ENCODE data around the gene SS18L1. TPM values are rescaled to one million over a fixed set of nuclear protein-coding genes. Genes with fewer than 3 reads are reported as not detected.

The SS18L1 gene
- total RNA-seq, 2 donors from 2014 or later = 10.1 to 17.7 TPM

- H3K4me3 ChIP-seq = no peak overlapping the region
- TF ChIP-seq CTCF (IDR thresholded peaks at IDR 0.05) = no peak
- H3K36me3 ChIP-seq = no peaks in the 10 kb centered on the region
- no peaks in the 10 kb centered on the region for H3K9me3 ChIP-seq
- peaks cover 61% of the 10 kb centered on the region for H3K27me3 ChIP-seq
- no peaks in the 10 kb centered on the region for H3K4me1 ChIP-seq
- intact Hi-C loops (cut with DNase I) = no loop called here
- no peak for DNase-seq
- no peak overlapping the region for H3K27ac ChIP-seq
- H3K9ac ChIP-seq (ENCODE audit: low read depth in 2 of 2, low read length in 2 of 2) = no peak overlapping the region
These were observed 77.3 kb downstream of the SS18L1 start for GRCh38 chr20:62220666-62221568.

- Histone ChIP-seq H3K4me3 (no peak overlapping the region), H3K27ac (no peak overlapping the region), H3K9me3 (no peaks in the 10 kb centered on the region), H3K36me3 (no peaks in the 10 kb centered on the region), H3K9ac (ENCODE audit: low read depth in 2 of 2, low read length in 2 of 2) (no peak overlapping the region), H3K27me3 (peaks cover 51% of the 10 kb centered on the region), H3K4me1 (no peaks in the 10 kb centered on the region)
- TF ChIP-seq CTCF (IDR thresholded peaks at IDR 0.05) = no peak
- DNase-seq = no peak
- intact Hi-C loops (cut with DNase I) = no loop called here
These were observed 78.8 kb downstream of the SS18L1 start for GRCh38 chr20:62222266-62222850.

- no peak for DNase-seq
- Histone ChIP-seq H3K4me1 (no peaks in the 10 kb centered on the region), H3K9ac (ENCODE audit: low read depth in 2 of 2, low read length in 2 of 2) (no peak overlapping the region), H3K36me3 (no peaks in the 10 kb centered on the region), H3K27ac (no peak overlapping the region), H3K9me3 (no peaks in the 10 kb centered on the region), H3K4me3 (no peak overlapping the region), H3K27me3 (peaks cover 45% of the 10 kb centered on the region)
- no peak for TF ChIP-seq CTCF (IDR thresholded peaks at IDR 0.05)
- intact Hi-C loops (cut with DNase I) = no loop called here
These were observed 79.4 kb downstream of the SS18L1 start for GRCh38 chr20:62222972-62223371.

GRCh38 chr20:62223571-62223970, 80.0 kb downstream of the SS18L1 start:
- peaks cover 39% of the 10 kb centered on the region for H3K27me3 ChIP-seq
- H3K4me1 ChIP-seq = no peaks in the 10 kb centered on the region
- H3K27ac ChIP-seq = no peak overlapping the region

More at GRCh38 chr20:62223571-62223970, 80.0 kb downstream of the SS18L1 start:
- DNase-seq = no peak
- Histone ChIP-seq H3K4me3 (no peak overlapping the region), H3K9ac (ENCODE audit: low read depth in 2 of 2, low read length in 2 of 2) (no peak overlapping the region), H3K36me3 (no peaks in the 10 kb centered on the region), H3K9me3 (no peaks in the 10 kb centered on the region)
- TF ChIP-seq CTCF (IDR thresholded peaks at IDR 0.05) = no peak
- intact Hi-C loops (cut with DNase I) = no loop called here

Measured in colonic mucosa (tissue), 4 donors.